Ascending aorta (tissue), 2 donors: ENCODE measurements around the gene CYB5R2. TPM values are rescaled to one million over a fixed set of nuclear protein-coding genes. Genes with fewer than 3 reads are reported as not detected.

Experiments used
- DNase-seq, 2 donors: peaks; one replicate each; pipeline ENCODE4 v3.0.0-alpha.2; 2019; ENCODE audit warnings: low spot score in 2 of 2
- H3K27ac ChIP-seq, 2 donors: fragments of 200-600 bp; sonication (generic); one replicate each; pipeline ENCODE4 v1.5.1; 2016 to 2017; ENCODE audit warnings: mild to moderate bottlenecking in 1 of 2
- H3K27me3 ChIP-seq: fragments of 200-600 bp; sonication (generic); one replicate; pipeline ENCODE4 v1.5.1; 2017
- H3K36me3 ChIP-seq, 2 donors: fragments of 200-600 bp; sonication (generic); one replicate each; pipeline ENCODE4 v1.5.1; 2016
- H3K4me1 ChIP-seq, 2 donors: fragments of 200-600 bp; sonication (generic); one replicate each; pipeline ENCODE4 v1.5.1; 2016 to 2017; ENCODE audit warnings: mild to moderate bottlenecking in 1 of 2
- H3K4me3 ChIP-seq, 2 donors: fragments of 200-600 bp; sonication (generic); one replicate each; pipeline ENCODE4 v1.5.1; 2016 to 2017; ENCODE audit warnings: mild to moderate bottlenecking in 1 of 2
- H3K9me3 ChIP-seq, 2 donors: fragments of 200-600 bp; sonication (generic); one replicate each; pipeline ENCODE4 v1.5.1; 2016
- intact Hi-C: fragments of 100-400 bp; cut with DNase I; formaldehyde crosslinking; loops from one replicate; pipeline ENCODE4 v1.15.1; 2023
- total RNA-seq: library from RNA; depleted of rRNA; stranded (reverse); fragments of >200 nt; gene quantifications from one replicate; pipeline ENCODE4 v1.1.0, GENCODE V29; 2016
- TF ChIP-seq, protein P1 (sequence below), 3 experiments: fragments of 200-600 bp in 2 of 3; fragments of 450-650 bp in 1 of 3; sonication (generic) in 2 of 3; IDR thresholded peaks; one replicate each; pipeline ENCODE4 v1.5.1; 2016 to 2019; ENCODE audit warnings: antibody characterized with exemption in 3 of 3, mild to moderate bottlenecking in 1 of 3, moderate library complexity in 1 of 3

The CYB5R2 gene
- total RNA-seq, 1 donor from 2014 or later: 35.8 TPM

DNA sequence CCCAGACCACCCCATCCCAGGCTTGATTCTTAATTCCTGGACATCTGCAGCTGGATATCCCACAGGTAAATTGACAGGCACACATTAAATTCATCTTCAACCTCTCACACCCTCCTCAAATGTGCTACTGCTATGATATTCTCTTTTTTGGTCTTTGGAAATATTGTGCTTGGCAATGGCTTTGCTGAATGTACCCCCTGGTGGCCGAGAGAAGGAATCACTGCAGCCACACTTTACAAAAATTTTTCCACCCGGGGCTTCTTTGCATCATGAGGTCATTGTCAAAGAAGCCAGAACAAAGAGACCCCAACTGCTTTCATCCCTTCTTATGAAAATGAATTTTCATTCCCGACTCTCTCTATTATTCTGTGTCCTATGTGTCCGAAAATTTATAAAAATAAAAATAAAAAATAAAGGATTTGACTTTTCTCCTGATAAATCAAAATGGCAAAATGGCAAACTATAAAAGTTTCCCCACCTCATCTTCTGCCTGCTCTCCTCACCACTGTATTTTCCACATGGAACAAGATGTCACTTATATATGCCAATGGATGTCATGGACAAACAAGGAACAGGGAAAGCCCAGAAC, 15.0 kb upstream of the CYB5R2 start:
- Histone ChIP-seq H3K9me3 (no peaks in the 10 kb centered on the region), H3K4me3 (no peak overlapping the region), H3K4me1 (peaks cover 0 to 2% of the 10 kb centered on the region in 2 donors), H3K27me3 (no peaks in the 10 kb centered on the region), H3K27ac (no peak overlapping the region), H3K36me3 (no peaks in the 10 kb centered on the region)
- TF ChIP-seq, protein P1, sequence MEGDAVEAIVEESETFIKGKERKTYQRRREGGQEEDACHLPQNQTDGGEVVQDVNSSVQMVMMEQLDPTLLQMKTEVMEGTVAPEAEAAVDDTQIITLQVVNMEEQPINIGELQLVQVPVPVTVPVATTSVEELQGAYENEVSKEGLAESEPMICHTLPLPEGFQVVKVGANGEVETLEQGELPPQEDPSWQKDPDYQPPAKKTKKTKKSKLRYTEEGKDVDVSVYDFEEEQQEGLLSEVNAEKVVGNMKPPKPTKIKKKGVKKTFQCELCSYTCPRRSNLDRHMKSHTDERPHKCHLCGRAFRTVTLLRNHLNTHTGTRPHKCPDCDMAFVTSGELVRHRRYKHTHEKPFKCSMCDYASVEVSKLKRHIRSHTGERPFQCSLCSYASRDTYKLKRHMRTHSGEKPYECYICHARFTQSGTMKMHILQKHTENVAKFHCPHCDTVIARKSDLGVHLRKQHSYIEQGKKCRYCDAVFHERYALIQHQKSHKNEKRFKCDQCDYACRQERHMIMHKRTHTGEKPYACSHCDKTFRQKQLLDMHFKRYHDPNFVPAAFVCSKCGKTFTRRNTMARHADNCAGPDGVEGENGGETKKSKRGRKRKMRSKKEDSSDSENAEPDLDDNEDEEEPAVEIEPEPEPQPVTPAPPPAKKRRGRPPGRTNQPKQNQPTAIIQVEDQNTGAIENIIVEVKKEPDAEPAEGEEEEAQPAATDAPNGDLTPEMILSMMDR (IDR thresholded peaks at IDR 0.05): peak; percentile 52 to 78 (median 68)
- intact Hi-C loops: loop anchor here (2.0 kb wide), 1 partner anchor 116 kb away; no protein-coding TSS in a partner anchor
- DNase-seq: no peak

DNA sequence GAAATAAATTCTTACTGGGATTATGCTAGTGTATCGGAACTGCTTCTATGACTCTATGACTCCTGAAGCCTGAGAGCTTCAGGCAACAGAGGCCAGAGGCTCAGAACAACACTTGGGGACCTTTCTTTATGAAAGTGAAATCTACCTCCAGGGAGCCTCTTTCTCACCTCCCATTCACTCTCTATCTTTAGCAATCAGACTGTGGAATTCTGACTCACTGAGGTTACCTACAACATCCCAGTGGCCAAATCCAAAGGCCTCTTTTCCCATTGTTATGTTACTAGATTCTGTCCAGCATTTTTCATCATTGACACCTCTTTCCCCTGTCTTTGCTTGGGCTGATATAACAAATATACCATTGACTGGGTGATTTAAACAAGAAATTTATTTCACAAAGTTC, 14.1 kb upstream of the CYB5R2 start:
- Histone ChIP-seq H3K4me1 (peaks cover 0 to 2% of the 10 kb centered on the region in 2 donors), H3K9me3 (no peaks in the 10 kb centered on the region), H3K27ac (no peak overlapping the region), H3K27me3 (no peaks in the 10 kb centered on the region), H3K4me3 (no peak overlapping the region), H3K36me3 (no peaks in the 10 kb centered on the region)
- intact Hi-C loops: no loop called here
- TF ChIP-seq, protein P1 (IDR thresholded peaks at IDR 0.05): no peak
- no peak for DNase-seq

DNA sequence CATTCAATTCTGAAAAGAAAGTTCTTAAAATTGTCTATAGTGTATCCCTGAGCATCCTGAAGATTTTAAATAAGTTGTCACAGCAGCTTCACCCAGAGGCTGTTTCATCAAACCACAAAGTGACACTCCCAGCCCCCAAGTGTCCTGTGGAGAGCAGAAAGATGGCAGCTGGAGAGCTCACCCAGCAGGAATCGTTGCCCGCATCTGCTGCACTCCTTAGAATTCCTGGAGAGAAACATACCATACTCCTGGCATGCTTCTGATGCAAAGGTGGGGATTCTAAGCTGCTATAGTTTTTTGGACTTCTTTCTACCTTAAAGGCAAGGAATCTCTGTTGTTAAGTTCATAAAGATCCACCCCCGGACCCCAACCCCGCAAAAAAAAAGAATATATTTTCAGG, 13.5 kb upstream of the CYB5R2 start:
- no peak overlapping the region for H3K4me3 ChIP-seq
- H3K4me1 ChIP-seq: peaks cover 0 to 2% of the 10 kb centered on the region in 2 donors
- no peaks in the 10 kb centered on the region for H3K36me3 ChIP-seq
- no peaks in the 10 kb centered on the region for H3K27me3 ChIP-seq
- no peaks in the 10 kb centered on the region for H3K9me3 ChIP-seq
- no peak for DNase-seq
- H3K27ac ChIP-seq: no peak overlapping the region
- TF ChIP-seq, protein P1 (IDR thresholded peaks at IDR 0.05): no peak
- intact Hi-C loops: no loop called here

DNA sequence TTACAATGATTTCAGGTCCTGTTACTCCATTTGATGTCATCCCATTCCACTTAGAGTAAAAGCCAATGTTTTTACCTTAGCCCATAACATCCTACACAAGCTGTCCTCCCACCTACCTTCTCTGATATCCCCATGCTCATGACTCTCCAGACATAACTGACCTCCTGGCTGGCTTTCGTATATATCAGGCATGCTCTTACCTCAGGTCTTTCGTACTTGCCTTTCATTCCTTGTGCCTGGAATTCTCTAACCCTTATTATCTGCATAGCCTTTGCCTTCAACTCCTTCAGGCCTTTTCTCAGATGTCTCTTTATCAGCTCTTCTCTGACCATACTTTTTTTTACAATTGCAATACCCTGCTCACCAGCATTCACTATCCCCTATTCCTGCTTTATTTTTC, 10.3 kb upstream of the CYB5R2 start:
- Histone ChIP-seq H3K27ac (no peak overlapping the region), H3K36me3 (no peaks in the 10 kb centered on the region), H3K4me1 (peaks cover 0 to 2% of the 10 kb centered on the region in 2 donors), H3K4me3 (no peak overlapping the region), H3K27me3 (no peaks in the 10 kb centered on the region), H3K9me3 (no peaks in the 10 kb centered on the region)
- DNase-seq: no peak
- intact Hi-C loops: no loop called here
- TF ChIP-seq, protein P1 (IDR thresholded peaks at IDR 0.05): no peak

DNA sequence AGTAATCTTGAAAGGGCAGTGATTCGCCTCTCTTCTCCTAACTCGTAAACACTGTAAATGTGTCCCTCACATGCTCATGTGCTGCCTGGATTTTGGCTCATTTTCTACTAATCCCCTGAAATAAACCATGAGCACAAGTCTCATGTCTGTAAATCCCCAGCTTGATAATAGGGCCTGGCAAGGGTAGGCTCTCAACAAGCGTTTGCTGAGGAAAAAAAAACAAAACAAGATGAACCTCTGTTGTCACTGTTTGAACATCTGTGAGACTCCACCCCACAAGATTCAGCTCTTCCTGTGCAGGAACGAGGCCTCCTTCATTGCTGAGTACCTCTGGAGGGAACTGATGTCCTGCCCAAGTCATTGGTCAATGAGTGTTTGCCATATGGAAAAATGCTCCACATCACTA, 4.5 kb upstream of the CYB5R2 start:
- Histone ChIP-seq H3K36me3 (no peaks in the 10 kb centered on the region), H3K27me3 (no peaks in the 10 kb centered on the region), H3K9me3 (no peaks in the 10 kb centered on the region), H3K4me3 (no peak overlapping the region), H3K4me1 (peaks cover 0 to 7% of the 10 kb centered on the region in 2 donors), H3K27ac (no peak overlapping the region)
- TF ChIP-seq, protein P1 (IDR thresholded peaks at IDR 0.05): no peak
- intact Hi-C loops: no loop called here
- no peak for DNase-seq

DNA sequence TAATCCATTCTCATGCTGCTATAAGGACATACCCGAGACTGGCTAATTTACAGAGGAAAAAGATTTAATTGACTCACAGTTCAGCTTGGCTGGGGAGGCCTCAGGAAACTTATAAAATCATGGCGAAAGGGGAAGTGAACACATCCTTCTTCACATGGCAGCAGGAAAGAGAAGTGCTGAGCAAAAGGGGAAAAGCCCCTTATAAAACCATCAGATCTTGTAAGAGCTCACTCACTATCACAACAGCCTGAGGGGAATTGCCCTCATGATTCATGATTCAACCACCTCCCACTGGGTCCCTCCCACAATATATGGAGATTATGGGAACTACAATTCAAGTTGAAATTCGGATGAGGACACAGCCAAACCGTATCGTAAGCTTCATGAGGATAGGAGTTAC, 3.8 kb upstream of the CYB5R2 start:
- peaks cover 0 to 9% of the 10 kb centered on the region in 2 donors for H3K4me1 ChIP-seq
- DNase-seq: no peak
- H3K27ac ChIP-seq: no peak overlapping the region
- no peaks in the 10 kb centered on the region for H3K9me3 ChIP-seq
- H3K4me3 ChIP-seq: no peak overlapping the region
- no peaks in the 10 kb centered on the region for H3K27me3 ChIP-seq
- intact Hi-C loops: no loop called here
- TF ChIP-seq, protein P1 (IDR thresholded peaks at IDR 0.05): no peak
- H3K36me3 ChIP-seq: no peaks in the 10 kb centered on the region
